H54 (cell line): ENCODE data around the gene FAM174A.

Experiments used
- DNase-seq: peaks from one replicate; pipeline ENCODE4 v3.0.0; 2011; ENCODE audit warnings: low spot score, mixed read lengths; ENCODE audit not compliant: insufficient read length
- FAIRE-seq: peaks from 3 replicates; lab custom pipeline; 2011; peaks lifted over from hg19 to GRCh38; lab: Jason Lieb, UNC
- POLR2A ChIP-seq: IDR thresholded peaks from 2 replicates; pipeline ENCODE4 v1.6.1; 2011; ENCODE audit warnings: low read depth, mild to moderate bottlenecking, low read length

The FAM174A gene

DNA sequence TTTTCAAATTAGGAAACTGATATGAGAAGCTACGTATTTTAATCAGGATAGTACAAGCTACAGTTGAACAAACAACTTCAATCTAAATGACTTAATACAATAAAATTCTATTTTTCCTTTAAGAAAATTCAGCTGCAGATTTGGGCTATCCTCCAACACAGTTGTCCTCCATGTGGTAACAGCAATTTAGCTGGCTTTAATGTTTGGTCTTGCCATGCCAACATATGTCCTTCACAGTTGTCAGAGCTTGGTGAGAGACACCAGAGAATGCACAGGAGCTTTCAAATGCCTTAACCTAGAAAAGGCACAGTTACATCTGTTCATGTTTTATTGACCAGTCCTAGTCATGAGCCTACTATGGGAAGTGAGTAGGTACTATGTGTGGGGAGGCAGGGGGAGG, 10.8 kb downstream of the FAM174A start:
- TF ChIP-seq POLR2A, result no peak
- DNase-seq, result no peak

DNA sequence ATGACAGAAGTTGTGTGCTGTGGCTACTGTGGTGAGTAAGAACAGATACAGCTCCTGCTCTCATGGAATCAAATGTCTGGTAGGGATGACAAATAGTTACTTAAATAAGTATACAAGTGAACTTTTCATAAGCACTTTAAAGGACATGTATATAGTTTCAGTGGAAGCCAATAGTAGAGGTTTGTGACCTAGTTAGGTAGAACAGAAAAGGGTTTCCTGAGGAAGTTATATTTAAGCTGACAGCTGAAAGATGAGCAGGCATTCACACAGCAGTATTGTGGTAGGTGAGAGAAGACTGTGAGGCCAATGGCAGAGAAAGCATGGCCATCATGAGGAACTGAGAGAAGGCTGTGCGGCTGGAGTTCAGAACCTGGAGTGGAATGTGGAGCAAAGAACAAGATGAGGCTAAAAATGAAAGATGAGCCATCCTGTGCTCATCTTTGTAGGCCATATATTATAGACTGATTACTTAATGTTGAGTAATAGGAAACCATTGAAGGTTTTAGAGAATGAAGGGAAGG, 15.4 kb downstream of the FAM174A start:
- DNase-seq, result no peak
- TF ChIP-seq POLR2A, result no peak
- FAIRE-seq, result no peak

More for the DNA sequence above, 10.8 kb downstream of the FAM174A start:
- no peak for FAIRE-seq

DNA sequence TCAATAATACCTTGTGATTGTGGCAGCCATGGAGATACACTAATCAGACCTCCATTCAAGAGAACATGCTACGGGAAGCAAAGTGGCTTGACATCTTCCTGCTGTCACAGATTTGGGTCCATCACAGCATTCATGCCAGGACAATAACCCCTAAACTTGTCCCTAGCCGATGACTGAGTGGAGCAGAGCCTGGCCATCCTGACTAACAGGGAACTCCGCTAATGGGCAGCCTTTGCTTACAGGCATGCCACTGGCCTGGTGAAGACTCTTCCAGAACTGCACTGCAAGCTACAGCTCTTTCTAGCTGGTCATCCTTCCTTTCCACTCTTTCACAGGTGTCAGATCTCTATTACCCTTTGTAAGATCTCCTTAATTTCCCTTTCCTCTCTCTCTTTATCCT, 16.0 kb downstream of the FAM174A start:
- FAIRE-seq, result no peak
- DNase-seq, result no peak
- no peak for TF ChIP-seq POLR2A

DNA sequence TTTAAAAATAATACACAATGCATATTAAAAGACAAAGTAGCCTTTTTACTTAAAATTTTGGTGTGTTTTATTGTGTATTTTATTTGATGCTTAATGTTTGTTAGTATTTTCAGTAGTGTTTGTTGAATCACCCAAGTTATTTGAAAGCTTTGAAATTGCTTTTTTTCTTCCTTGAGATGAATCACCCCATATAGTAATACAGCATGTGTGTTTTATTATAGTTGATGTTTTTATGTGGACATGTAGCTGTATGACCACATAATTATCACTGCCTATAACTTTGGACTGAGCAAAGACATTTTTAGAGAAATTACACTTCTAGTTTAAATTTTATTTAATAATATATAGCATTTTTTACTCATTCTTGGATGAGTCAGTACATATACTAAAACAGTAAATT, 18.0 kb downstream of the FAM174A start:
- TF ChIP-seq POLR2A, result no peak
- FAIRE-seq (no peak), DNase-seq (no peak)

DNA sequence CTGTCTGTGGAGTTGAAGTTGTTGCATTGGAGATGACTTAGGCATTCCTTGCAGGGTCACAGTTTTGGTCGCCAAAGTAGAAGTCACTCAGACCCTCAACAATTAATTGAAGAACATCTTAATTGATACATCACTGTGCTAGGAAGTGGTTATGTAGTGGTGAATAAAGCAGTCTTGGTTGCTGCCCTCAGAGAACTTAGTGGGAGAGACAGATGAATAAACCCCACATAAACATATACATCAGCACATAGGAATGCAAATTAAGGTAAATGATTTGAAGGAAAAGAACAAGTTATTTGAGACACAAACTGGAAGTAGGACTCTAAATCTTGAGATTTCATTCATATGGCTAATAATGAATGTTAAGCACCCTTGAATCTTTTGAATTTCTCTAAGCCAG, 25.7 kb downstream of the FAM174A start:
- TF ChIP-seq POLR2A, result no peak
- DNase-seq (no peak), FAIRE-seq (no peak)

DNA sequence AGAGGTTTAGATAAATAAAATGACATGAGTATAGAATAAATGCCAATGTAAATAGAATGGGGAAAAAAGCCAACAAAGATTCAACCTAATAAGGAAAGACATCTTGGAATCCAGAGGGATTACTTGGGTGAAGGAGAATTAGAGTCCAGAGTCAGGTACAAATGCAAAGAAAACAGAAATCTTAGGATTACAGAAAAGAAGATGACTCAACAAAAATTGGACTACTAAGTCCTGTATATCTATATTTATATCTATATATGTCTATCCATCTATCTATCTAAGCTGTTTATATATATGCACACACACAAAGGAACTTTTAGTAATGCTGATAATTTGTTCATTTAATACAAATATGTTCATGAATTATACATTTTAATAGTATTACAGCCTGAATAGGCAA, 27.6 kb downstream of the FAM174A start:
- TF ChIP-seq POLR2A, result no peak
- DNase-seq, result no peak
- no peak for FAIRE-seq

DNA sequence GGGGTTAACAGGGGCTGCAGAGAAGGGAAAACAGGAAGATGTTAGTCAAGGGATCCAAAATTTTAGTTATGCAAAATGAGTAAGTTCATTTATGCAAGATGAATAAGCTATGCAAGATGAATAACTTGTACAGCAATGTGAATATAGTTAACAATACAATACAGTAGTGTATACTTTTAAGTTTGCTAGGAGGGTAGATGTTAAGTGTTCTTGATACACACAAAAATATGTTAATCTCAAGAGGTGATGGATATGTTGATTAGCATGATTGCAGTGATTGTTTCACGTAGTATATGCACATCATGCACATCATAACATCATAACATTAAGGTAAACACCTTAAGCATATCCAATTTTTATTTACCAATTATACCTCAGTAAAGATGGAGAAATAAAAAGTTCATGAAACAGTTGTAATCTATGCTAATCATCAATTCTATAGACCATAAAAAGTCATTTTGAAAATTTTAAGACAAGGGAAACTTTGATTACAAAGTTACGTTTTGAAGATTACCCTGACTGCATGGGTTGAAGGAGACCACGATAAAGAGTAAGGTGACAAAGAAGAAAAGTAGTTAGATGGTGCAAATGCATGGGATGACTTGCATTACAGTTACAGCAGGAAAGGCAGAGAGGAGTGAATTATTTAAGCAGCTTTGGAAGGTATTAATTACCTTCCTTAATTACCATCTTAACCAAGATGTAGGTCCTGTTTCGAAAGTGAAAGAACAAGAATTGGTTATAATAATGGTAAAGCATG, 31.4 kb downstream of the FAM174A start:
- TF ChIP-seq POLR2A, result no peak
- no peak for FAIRE-seq
- DNase-seq, result no peak

DNA sequence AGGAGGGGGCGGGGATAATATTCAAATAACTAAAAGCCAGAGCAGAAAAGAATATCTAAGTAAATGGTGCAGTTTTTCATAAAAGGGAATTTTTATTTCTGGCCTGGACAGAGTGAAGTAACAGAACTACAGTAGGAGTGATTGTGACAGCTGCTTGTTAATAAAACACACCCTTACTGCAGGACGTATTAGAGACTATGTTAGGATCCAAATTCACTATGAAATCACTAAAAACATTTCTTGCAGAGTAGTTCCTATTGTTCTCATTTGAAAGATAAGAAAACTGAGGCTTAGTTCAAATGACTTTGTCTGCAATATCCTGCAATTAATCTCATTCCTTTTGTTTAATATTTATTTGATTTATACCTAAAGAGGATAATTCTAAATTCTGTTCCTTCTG, 39.5 kb downstream of the FAM174A start:
- no peak for TF ChIP-seq POLR2A
- no peak for FAIRE-seq
- no peak for DNase-seq

DNA sequence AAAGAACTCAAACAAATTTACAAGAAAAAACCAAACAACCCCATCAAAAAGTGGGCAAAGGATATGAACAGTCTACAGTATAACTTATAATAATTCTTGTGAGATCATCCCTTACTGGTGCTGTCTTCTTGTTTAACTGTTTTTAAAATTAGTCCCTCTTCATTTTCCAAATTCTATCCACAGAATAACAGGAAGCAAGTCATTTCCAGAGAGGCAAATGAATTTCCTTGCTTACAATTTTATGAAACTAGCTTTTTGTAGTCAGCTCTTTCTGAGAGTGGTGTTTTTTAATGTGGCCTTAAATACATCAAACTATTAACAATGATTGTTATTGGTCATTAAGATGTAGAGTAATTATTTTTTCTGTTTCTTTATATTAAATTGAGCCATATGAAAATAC, 40.6 kb downstream of the FAM174A start:
- DNase-seq (no peak), FAIRE-seq (no peak)
- no peak for TF ChIP-seq POLR2A

DNA sequence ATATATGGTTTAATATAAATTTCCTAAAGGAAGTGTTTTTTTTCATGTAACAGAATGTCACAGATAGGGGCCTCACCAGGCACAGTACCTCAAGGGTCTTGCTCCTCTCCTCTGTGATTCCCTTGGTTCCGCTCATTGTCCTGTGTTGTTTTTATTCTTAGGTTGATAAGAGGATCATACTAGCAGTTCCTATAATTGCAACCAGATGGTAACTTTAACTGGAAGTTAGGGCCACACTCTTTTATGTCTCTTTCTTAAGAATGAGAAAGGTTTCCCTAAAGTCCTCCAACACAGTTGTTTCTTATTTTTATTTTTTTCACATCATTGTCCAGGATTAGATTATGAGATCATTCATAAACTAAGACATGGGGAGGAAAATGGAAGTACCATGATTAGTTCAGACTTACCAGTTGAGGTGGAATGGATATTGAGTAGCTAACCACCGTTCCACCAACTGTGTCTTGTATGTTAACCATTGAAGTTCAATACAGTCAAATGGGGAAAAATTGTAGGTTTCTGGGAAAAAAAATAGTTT, 41.1 kb downstream of the FAM174A start:
- peak; percentile 11 for FAIRE-seq
- TF ChIP-seq POLR2A, result no peak
- no peak for DNase-seq

DNA sequence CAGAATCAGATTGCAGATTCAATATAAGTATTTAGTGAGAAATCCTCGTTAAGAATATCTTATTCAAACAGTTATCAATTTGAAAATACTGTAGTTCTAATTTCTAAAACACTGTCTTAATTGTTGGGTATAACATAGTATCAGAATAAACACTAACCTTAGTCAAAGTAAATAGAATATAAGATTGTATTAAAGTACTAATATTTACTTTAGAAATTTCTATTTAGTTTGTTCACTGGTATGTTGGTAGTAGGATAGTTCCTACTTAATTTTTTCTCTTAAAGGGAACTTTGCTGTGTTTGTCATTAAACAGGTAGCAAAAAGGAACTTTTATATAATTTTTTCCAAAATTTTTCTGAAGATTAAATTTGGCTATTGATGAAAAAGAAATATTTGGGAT, 42.3 kb downstream of the FAM174A start:
- DNase-seq, result no peak
- no peak for FAIRE-seq
- no peak for TF ChIP-seq POLR2A

DNA sequence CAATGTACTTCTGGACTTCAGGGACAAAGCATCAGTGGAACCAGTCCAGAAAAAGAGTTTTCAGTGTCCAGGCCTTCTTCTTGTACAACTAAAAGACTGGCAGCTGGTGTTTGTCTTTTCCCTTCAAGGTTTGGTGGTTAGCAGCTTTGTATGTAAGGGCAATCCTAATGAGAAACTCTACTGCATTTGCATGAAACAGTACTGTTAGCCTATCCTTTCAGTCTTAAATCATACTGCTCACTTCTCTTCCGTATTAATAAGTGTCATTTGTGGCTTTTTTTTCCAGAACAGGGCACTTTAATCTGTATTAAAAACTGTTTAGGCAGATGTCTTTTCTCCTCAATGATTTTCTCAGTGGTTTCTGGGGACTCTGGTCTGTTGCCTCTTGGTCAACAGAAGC, 48.9 kb downstream of the FAM174A start:
- DNase-seq (no peak), FAIRE-seq (no peak)
- no peak for TF ChIP-seq POLR2A

DNA sequence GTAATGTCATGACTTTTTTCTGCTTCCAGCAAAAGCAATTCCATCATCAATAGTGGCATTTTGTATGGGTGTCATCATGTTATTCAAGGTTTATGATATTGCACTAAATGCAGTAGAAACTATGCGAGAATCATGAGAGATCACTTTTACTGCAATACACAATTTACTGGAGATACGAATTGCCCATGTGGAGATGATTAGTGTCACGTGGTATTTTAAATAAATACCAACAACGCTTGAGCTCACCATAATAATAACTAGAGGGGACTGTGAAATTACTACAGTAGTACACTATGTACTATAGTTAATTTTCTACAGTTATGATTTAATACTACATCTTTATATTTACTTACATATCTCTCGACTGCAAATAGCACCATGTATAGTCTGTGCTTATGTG, 49.7 kb downstream of the FAM174A start:
- no peak for DNase-seq
- no peak for FAIRE-seq
- no peak for TF ChIP-seq POLR2A

DNA sequence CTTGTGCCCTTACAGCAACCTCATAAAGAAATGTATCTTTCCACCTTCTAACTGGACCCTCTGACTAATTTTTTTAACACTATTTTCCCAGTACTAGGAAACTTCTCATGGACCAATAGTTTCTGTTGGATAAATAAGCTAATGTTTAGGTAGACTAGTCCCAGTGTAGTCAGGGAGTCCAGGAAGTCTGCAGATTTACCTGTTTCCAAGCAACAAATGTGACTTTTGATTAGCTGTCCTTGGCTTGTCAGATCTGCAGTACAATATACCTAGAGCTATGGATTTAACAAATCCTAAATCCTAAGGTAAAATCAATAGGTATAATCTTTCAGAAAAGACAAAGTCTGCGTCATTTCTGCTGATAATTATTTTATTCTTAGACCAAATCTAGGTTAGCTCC, 55.7 kb downstream of the FAM174A start:
- FAIRE-seq, result no peak
- no peak for TF ChIP-seq POLR2A
- no peak for DNase-seq
